Muscle layer of colon (tissue), 2 donors: Measurements from ENCODE around the gene BAHCC1.
"Not testable (repeated sequence)": the region's sequence is repeated elsewhere in the genome, so short reads cannot be mapped to it uniquely, and the experiment has no call there.

ENCODE experiments used
- H3K27ac ChIP-seq: one replicate; pipeline ENCODE4 v1.7.0; 2013; ENCODE audit warnings: low read depth, mild to moderate bottlenecking, low read length, moderate library complexity
- H3K27me3 ChIP-seq, 2 donors: one replicate each; pipeline ENCODE4 v1.7.0; 2013; ENCODE audit warnings: low read length in 2 of 2, mild to moderate bottlenecking in 2 of 2; ENCODE audit not compliant: insufficient read depth in 2 of 2, control insufficient read depth in 1 of 2
- H3K36me3 ChIP-seq: one replicate; pipeline ENCODE4 v1.7.0; 2013; ENCODE audit warnings: mild to moderate bottlenecking, low read length; ENCODE audit not compliant: insufficient read depth
- H3K4me1 ChIP-seq: one replicate; pipeline ENCODE4 v1.7.0; 2013; ENCODE audit warnings: mild to moderate bottlenecking, low read length; ENCODE audit not compliant: insufficient read depth
- H3K4me3 ChIP-seq, 2 donors: one replicate each; pipeline ENCODE4 v1.7.0; 2013; ENCODE audit warnings: low read length in 2 of 2, low read depth in 1 of 2, mild to moderate bottlenecking in 1 of 2, moderate library complexity in 1 of 2
- H3K9ac ChIP-seq: one replicate; pipeline ENCODE4 v1.7.0; 2013; ENCODE audit warnings: low read length
- H3K9me3 ChIP-seq: one replicate; pipeline ENCODE4 v1.7.0; 2013; ENCODE audit warnings: mild to moderate bottlenecking, low read length
- donor health status: abdominal sarcoma.
- donor health status: Adenocarcinoma of cecum.

The BAHCC1 gene

DNA sequence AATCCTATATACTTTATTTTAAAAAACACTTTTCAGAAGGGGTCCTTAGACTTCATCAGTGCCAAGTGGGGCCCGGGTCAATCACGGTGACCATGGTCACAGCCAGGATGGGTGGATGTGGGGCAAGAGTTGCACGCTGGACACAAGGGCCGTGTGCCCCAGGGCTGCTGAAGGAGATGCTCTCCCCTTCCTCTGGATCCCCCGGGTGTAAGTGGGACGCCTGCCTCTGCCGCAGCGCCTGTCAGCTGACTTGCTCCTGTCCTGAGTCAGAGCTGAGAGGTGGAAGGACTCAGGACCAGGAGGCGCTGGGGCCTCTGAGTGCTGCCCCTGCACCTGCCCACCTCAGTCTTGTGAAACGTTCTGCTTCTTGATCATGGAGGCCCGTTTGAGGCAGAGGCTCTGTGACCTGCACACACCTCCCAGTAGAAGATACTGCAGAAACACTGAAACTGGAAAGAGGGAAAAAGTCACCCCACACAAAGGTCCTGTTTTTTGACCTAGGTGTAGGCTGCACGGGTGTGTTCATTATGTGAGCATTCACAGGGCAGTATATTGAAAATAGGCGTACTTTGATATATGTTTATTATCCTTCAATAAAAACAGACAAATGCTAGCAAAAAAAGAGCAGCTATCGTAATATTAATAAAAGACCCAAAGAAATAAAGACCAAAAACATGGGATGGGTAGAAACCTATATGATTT, 40.9 kb upstream of the BAHCC1 start:
- Histone ChIP-seq H3K4me1 (no peaks in the 10 kb centered on the region), H3K27me3 (no peaks in the 10 kb centered on the region), H3K9me3 (no peaks in the 10 kb centered on the region), H3K27ac (no peak overlapping the region), H3K36me3 (no peaks in the 10 kb centered on the region), H3K4me3 (no peak overlapping the region), H3K9ac (no peak overlapping the region)

GRCh38 chr17:81354954-81355347, 40.3 kb upstream of the BAHCC1 start:
- Histone ChIP-seq H3K27ac (no peak overlapping the region), H3K4me1 (no peaks in the 10 kb centered on the region), H3K36me3 (no peaks in the 10 kb centered on the region), H3K4me3 (no peak overlapping the region), H3K9ac (no peak overlapping the region), H3K27me3 (no peaks in the 10 kb centered on the region), H3K9me3 (no peaks in the 10 kb centered on the region)

DNA sequence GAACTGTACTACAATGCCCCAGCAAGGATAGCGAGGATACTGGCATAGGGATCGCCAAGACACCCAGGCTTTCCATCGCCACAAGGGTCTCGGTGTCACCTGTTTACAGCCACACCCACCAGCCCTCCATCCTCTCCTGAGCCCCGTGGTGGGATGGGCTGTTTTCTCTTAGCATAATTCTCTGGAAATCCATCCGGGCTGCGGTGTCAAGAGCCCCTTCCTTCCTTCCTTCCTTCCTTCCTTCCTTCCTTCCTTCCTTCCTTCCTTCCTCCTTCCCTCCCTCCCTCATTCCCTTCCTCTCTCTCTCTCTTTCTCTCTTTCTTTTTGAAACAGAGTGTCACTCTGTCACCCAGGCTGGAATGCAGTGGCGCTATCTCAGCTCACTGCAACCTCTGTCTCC, 36.0 kb upstream of the BAHCC1 start:
- H3K9ac ChIP-seq = no peak overlapping the region
- no peaks in the 10 kb centered on the region for H3K36me3 ChIP-seq
- H3K27me3 ChIP-seq = no peaks in the 10 kb centered on the region
- no peaks in the 10 kb centered on the region for H3K9me3 ChIP-seq
- no peak overlapping the region for H3K4me3 ChIP-seq
- no peaks in the 10 kb centered on the region for H3K4me1 ChIP-seq
- no peak overlapping the region for H3K27ac ChIP-seq

GRCh38 chr17:81362001-81362400, 33.3 kb upstream of the BAHCC1 start:
- H3K4me3 ChIP-seq, H3K27ac ChIP-seq, H3K9ac ChIP-seq, H3K9me3 ChIP-seq, H3K36me3 ChIP-seq: not testable (repeated sequence)
- Histone ChIP-seq H3K4me1 (peaks cover 15% of the 10 kb centered on the region), H3K27me3 (peaks cover 0 to 16% of the 10 kb centered on the region in 2 donors)

DNA sequence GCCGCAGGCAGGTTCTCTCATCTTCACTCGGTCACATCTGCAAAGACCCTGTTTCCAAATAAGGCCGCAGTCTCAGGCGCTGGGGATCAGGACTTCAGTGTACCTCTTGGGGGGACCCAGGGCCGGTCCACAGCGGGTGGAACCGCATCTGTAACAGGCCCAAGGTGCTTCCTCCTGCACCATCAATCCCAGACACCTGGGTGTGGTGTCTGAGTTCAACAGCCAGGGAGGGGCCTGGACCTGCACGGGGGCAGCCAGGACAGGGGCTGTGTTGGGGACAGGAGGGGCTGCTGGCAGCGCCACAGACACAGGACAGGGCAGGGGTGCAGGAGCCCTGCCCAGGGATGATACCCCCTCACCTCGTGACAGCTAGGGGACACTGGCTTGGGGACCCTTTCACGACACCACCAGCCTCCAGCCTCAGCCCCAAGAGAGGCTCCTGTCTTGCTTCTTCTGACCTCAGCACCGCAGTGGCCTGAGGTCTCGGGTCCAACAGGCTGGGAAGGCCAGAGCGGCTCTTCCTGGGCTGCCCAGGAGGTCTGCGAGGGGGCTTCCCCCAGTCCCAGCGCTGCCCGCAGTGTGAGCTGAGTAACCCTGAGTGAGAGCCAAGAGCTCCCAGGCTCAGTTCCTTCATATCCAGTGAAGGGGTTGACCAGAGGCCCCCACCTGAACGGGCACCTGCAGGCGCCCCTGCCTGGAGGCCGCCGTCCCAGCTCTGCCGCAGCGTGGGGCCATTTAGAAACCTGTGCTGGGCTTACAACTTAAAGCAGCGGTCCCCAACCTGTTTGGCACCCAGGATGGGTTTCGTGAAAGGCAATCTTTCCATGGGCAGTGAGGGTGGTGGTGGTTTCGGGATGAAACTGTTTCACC, 30.7 kb upstream of the BAHCC1 start:
- Histone ChIP-seq H3K9me3 (no peaks in the 10 kb centered on the region), H3K4me1 (peaks cover 15% of the 10 kb centered on the region), H3K27ac (no peak overlapping the region), H3K4me3 (peak overlapping the region; percentile 47), H3K9ac (no peak overlapping the region), H3K27me3 (peaks cover 0 to 21% of the 10 kb centered on the region in 2 donors), H3K36me3 (no peaks in the 10 kb centered on the region)

- H3K27me3 ChIP-seq = peaks cover 0 to 21% of the 10 kb centered on the region in 2 donors
- no peaks in the 10 kb centered on the region for H3K36me3 ChIP-seq
- no peaks in the 10 kb centered on the region for H3K9me3 ChIP-seq
- no peak overlapping the region for H3K9ac ChIP-seq
- peak overlapping the region; percentile 47 for H3K4me3 ChIP-seq
- peak overlapping the region; percentile 58 for H3K27ac ChIP-seq
- H3K4me1 ChIP-seq = peaks cover 15% of the 10 kb centered on the region
These were observed 30.1 kb upstream of the BAHCC1 start for GRCh38 chr17:81365148-81365600.

GRCh38 chr17:81365601-81366585, 29.4 kb upstream of the BAHCC1 start:
- no peak overlapping the region for H3K9ac ChIP-seq
- H3K27me3 ChIP-seq = peaks cover 0 to 21% of the 10 kb centered on the region in 2 donors
- H3K4me1 ChIP-seq = peaks cover 15% of the 10 kb centered on the region
- peak overlapping the region; percentile 47 for H3K4me3 ChIP-seq
- H3K9me3 ChIP-seq = no peaks in the 10 kb centered on the region
- peak overlapping the region; percentile 58 for H3K27ac ChIP-seq
- no peaks in the 10 kb centered on the region for H3K36me3 ChIP-seq

DNA sequence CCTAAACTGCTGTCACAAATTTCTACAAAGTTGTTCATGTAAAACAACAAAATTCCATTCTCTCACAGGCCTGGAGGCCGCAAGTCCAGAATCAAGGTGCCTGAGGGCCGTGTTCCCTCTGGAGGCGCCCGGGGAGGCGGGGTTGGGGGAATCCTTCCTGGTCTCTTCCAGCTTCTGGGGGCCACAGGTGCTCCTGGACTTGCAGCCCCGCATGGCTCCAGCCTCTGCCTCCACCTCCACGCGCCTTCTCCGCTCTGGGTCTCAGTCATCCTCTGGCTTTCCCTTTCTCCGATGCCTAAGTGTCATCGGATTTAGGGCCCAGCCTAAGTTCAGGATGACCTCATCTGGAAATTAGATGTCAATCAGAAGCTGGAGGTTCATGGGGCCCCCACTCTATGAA, 28.6 kb upstream of the BAHCC1 start:
- Histone ChIP-seq H3K9me3 (no peaks in the 10 kb centered on the region), H3K9ac (no peak overlapping the region), H3K27ac (no peak overlapping the region), H3K36me3 (no peaks in the 10 kb centered on the region), H3K4me1 (peaks cover 15% of the 10 kb centered on the region), H3K4me3 (no peak overlapping the region), H3K27me3 (peaks cover 0 to 21% of the 10 kb centered on the region in 2 donors)

DNA sequence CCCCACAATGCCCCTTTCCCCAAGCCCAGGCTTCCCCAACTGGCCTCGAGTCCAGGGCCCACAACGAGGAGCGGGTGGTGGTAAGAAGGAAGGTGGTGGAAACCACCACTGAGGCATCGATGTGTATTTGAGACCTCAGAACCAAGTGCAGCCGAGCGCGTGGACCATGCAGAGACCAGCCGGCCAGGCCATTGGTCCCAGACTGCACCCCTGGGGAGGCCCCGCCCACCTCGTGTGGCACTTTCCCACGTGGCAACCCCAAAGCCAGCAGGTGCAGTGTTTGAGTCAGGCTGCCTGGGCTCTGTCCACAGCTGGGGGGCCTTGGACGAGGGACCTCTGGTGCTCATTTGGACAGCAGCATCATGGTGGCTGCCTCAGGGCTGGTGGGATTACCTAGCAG, 28.1 kb upstream of the BAHCC1 start:
- H3K4me3 ChIP-seq = no peak overlapping the region
- no peaks in the 10 kb centered on the region for H3K36me3 ChIP-seq
- no peak overlapping the region for H3K9ac ChIP-seq
- H3K9me3 ChIP-seq = no peaks in the 10 kb centered on the region
- peaks cover 0 to 21% of the 10 kb centered on the region in 2 donors for H3K27me3 ChIP-seq
- H3K27ac ChIP-seq = no peak overlapping the region
- peaks cover 15% of the 10 kb centered on the region for H3K4me1 ChIP-seq

DNA sequence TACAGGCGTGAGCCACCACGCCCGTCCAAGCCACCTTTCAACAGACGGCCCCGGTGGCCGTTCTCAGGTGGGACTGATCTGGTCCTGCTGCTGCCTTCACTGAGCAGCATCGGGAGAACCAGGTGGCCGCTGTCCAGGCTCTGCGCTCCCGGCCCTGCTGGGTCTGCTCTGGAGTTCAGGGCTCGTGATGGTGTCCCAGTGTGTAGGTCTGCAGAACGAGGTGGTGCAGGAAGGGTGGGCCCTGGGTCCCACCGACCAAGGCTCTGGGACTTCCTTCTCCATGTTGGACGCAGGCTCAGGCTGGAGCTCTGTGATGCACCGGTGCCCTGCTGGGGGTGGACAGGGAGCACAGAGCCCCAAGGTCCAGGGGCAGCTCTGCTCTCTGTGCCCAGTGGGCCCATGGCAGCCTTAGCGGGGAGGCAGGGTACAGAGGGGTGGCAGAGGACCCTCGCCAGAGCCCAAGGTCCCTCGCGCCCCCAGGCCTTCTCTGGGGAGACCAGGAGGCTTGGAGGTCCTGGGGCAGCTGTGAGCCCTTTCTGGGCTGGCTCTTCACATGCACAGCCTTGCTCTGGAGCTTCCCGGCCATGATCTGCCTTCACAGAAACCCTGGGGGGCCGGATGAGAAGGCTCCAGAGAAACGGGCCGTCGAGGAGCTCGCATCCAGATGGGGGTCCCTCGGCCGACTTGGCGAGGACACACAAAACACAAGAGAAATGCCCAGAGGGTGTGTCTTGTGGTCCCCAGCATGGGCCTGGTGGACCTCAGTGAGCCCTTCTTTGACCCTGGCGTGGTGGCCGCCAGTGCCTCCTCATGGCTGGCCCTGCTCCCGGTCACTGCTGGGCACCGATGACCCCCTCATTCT, 26.9 kb upstream of the BAHCC1 start:
- Histone ChIP-seq H3K36me3 (no peaks in the 10 kb centered on the region), H3K9ac (no peak overlapping the region), H3K27ac (no peak overlapping the region), H3K4me3 (no peak overlapping the region), H3K27me3 (peaks cover 0 to 21% of the 10 kb centered on the region in 2 donors), H3K4me1 (peaks cover 15% of the 10 kb centered on the region), H3K9me3 (no peaks in the 10 kb centered on the region)
